Mesenchymal stem cell (in vitro differentiated cells and primary cell): ENCODE results near the gene MAP3K4.
"Not testable (repeated sequence)": the region's sequence is repeated elsewhere in the genome, so short reads cannot be mapped to it uniquely, and the experiment has no call there.

Experiments
- DNase-seq: peaks from one replicate; pipeline ENCODE4 v3.0.0-alpha.2; 2013
- H2AFZ ChIP-seq: one replicate; pipeline ENCODE4 v1.6.1; 2013; ENCODE audit warnings: low read depth, mild to moderate bottlenecking, control low read depth, inconsistent platforms, low read length, moderate library complexity
- H2AK5ac ChIP-seq: 2 replicates; pipeline ENCODE4 v1.6.1; 2013; ENCODE audit warnings: low read length, moderate library complexity, mild to moderate bottlenecking, inconsistent platforms; ENCODE audit not compliant: severe bottlenecking
- H2BK120ac ChIP-seq: one replicate; pipeline ENCODE4 v1.6.1; 2013; ENCODE audit warnings: low read depth, mild to moderate bottlenecking, inconsistent platforms, low read length, moderate library complexity
- H2BK12ac ChIP-seq, 2 experiments: one replicate each; pipeline ENCODE4 v1.6.1; 2013; ENCODE audit warnings: inconsistent platforms in 2 of 2, low read length in 2 of 2, mild to moderate bottlenecking in 2 of 2, moderate library complexity in 2 of 2, control low read depth in 1 of 2
- H2BK15ac ChIP-seq: one replicate; pipeline ENCODE4 v1.6.1; 2013; ENCODE audit warnings: mild to moderate bottlenecking, low read depth, inconsistent platforms; ENCODE audit not compliant: poor library complexity, severe bottlenecking
- H2BK5ac ChIP-seq: 2 replicates; pipeline ENCODE4 v1.6.1; 2013; ENCODE audit warnings: low read depth, mild to moderate bottlenecking, low read length, control low read depth, inconsistent platforms; ENCODE audit not compliant: poor library complexity, severe bottlenecking
- H3K14ac ChIP-seq, 2 experiments: one replicate each; pipeline ENCODE4 v1.6.1; 2013; ENCODE audit warnings: inconsistent platforms in 2 of 2, low read length in 2 of 2, control low read depth in 1 of 2, mild to moderate bottlenecking in 1 of 2, moderate library complexity in 1 of 2
- H3K18ac ChIP-seq, 2 experiments: one replicate each; pipeline ENCODE4 v1.6.1; 2013; ENCODE audit warnings: inconsistent platforms in 2 of 2, low read length in 2 of 2, control low read depth in 1 of 2, low read depth in 1 of 2, mild to moderate bottlenecking in 1 of 2
- H3K23ac ChIP-seq, 2 experiments: one replicate each; pipeline ENCODE4 v1.6.1; 2013; ENCODE audit warnings: inconsistent platforms in 2 of 2, low read length in 2 of 2, mild to moderate bottlenecking in 2 of 2, moderate library complexity in 2 of 2, control low read depth in 1 of 2
- H3K27ac ChIP-seq: 2 replicates; pipeline ENCODE4 v1.5.1; 2013; ENCODE audit warnings: mild to moderate bottlenecking, moderate library complexity, low read length, control low read depth, inconsistent platforms; ENCODE audit not compliant: poor library complexity, severe bottlenecking
- H3K27me3 ChIP-seq, 2 experiments: 2 replicates each; pipeline versions ENCODE4 v1.6.1 to v1.7.0; 2013; ENCODE audit warnings: low read length in 2 of 2, mild to moderate bottlenecking in 2 of 2, moderate library complexity in 2 of 2, control low read depth in 1 of 2, inconsistent platforms in 1 of 2; ENCODE audit not compliant: control insufficient read depth in 1 of 2, insufficient read depth in 1 of 2
- H3K36me3 ChIP-seq, 2 experiments: 2 replicates each; pipeline versions ENCODE4 v1.6.1 to v1.7.0; 2013; ENCODE audit warnings: low read length in 2 of 2, control low read depth in 1 of 2, inconsistent platforms in 1 of 2, low read depth in 1 of 2, mild to moderate bottlenecking in 1 of 2; ENCODE audit not compliant: insufficient read depth in 2 of 2, control insufficient read depth in 1 of 2
- H3K4ac ChIP-seq, 2 experiments: one replicate each; pipeline ENCODE4 v1.6.1; 2013; ENCODE audit warnings: inconsistent platforms in 2 of 2, low read length in 2 of 2, mild to moderate bottlenecking in 2 of 2, moderate library complexity in 2 of 2, control low read depth in 1 of 2, low read depth in 1 of 2
- H3K4me1 ChIP-seq: 2 replicates; pipeline ENCODE4 v1.6.1; 2013; ENCODE audit warnings: low read depth, low read length, control low read depth; ENCODE audit not compliant: control insufficient read depth, insufficient read depth
- H3K4me2 ChIP-seq: 2 replicates; pipeline ENCODE4 v1.6.1; 2013; ENCODE audit warnings: low read length, mild to moderate bottlenecking, inconsistent platforms; ENCODE audit not compliant: poor library complexity, severe bottlenecking
- H3K4me3 ChIP-seq, 2 experiments: 2 replicates each; pipeline versions ENCODE4 v1.5.1 to v1.7.0; 2013; ENCODE audit warnings: low read length in 2 of 2, mild to moderate bottlenecking in 2 of 2, control low read depth in 1 of 2, low read depth in 1 of 2; ENCODE audit not compliant: insufficient read depth in 1 of 2
- H3K79me1 ChIP-seq: replicated peaks from 2 replicates; pipeline ENCODE4 v1.6.1; 2013; ENCODE audit warnings: mild to moderate bottlenecking, control low read depth, low read length, inconsistent platforms; ENCODE audit not compliant: poor library complexity, severe bottlenecking
- H3K9ac ChIP-seq: 2 replicates; pipeline ENCODE4 v1.7.0; 2013; ENCODE audit warnings: mild to moderate bottlenecking, low read length, moderate library complexity
- H3K9me3 ChIP-seq: 2 replicates; pipeline ENCODE4 v1.7.0; 2013; ENCODE audit warnings: mild to moderate bottlenecking, low read length; ENCODE audit not compliant: control insufficient read depth
- H4K8ac ChIP-seq: one replicate; pipeline ENCODE4 v1.6.1; 2013; ENCODE audit warnings: inconsistent platforms, mild to moderate bottlenecking, low read length, moderate library complexity
- H4K91ac ChIP-seq: one replicate; pipeline ENCODE4 v1.6.1; 2013; ENCODE audit warnings: mild to moderate bottlenecking, low read length, inconsistent platforms
- WGBS: methylation state at CpG from one replicate; pipeline ENCODE4 v1.1.7; 2013; ENCODE audit warnings: mixed read lengths; 5-methylcytosine and 5-hydroxymethylcytosine counted together

MAP3K4 gene

DNA sequence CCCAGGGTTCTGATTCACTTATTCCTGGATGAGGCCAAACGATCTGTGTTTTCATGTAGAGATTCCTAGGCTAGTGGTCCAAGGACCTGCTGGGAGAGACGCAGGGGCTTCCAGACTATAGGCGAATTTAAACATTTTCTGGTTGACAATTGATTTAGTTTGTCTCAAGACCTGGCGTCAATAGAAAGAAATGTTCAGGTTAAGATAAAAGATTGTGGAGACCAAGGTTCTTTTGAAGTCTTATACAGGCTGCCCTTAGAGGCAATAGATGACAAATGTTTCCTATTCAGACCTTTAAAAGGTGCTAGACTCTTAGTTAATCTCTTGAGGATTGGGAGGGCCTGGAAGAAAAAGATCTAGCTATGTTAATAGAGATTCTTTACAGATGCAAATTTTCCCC, 15.6 kb upstream of the MAP3K4 start:
- not testable (repeated sequence) for H2BK120ac ChIP-seq, H3K27ac ChIP-seq, H3K4ac ChIP-seq, H2BK12ac ChIP-seq, H3K23ac ChIP-seq, H3K36me3 ChIP-seq, H2AFZ ChIP-seq, H4K91ac ChIP-seq, H3K79me1 ChIP-seq, H3K9me3 ChIP-seq, DNase-seq, H3K14ac ChIP-seq, H3K27me3 ChIP-seq, H4K8ac ChIP-seq, H3K18ac ChIP-seq, H3K4me1 ChIP-seq, H2BK15ac ChIP-seq, H3K9ac ChIP-seq, H3K4me3 ChIP-seq, H2BK5ac ChIP-seq, H2AK5ac ChIP-seq, H3K4me2 ChIP-seq
- 77% methylated on average over 4 of the region's 4 CpGs for WGBS

DNA sequence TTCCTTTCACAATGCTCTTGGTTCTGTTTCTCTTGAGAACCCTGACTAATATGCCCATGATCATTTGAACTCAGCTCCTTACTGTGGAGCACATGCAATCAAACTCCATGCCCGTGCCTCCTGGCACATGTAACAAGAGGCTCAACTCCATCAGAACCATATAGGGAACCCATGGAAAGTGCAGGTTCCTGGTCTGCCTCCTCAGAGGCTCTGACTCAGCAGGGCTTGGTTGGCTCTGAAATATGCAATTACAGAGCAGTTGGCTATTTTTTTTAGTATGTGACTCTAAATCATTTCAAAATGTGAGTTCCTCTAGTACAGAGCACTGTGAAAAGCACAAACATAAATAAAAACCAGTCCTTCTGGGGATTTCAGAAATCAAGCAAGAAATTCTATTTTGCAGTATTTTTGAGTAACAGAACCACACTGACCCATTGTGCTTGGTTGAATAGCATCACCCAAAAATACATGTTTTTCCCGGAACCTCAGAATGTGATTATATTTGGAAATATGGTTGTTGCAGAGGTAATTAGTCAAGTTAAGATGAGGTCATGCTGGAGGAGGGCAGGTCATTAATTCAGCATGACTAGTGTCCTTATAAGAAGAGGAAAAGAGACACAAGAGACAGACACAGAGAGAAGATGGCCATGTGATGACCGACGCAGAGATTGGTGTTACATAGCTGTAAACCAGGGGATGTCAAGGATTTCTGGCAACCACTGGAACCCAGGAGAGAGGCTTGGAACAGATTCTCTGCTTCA, 13.2 kb upstream of the MAP3K4 start:
- peak overlapping the region in 1 of 2 experiments; percentile 61 for H3K18ac ChIP-seq
- H3K9me3 ChIP-seq: peaks cover 6% of the 10 kb centered on the region
- no peak overlapping the region for H4K8ac ChIP-seq
- H2BK5ac ChIP-seq: no peak overlapping the region
- no peak overlapping the region for H3K14ac ChIP-seq
- no peak overlapping the region for H3K4ac ChIP-seq
- no peak overlapping the region for H3K4me2 ChIP-seq
- no peaks in the 10 kb centered on the region for H3K27me3 ChIP-seq
- H2BK15ac ChIP-seq: no peak overlapping the region
- H3K9ac ChIP-seq: peak overlapping the region; percentile 71
- H3K36me3 ChIP-seq: no peaks in the 10 kb centered on the region
- no peak overlapping the region for H3K23ac ChIP-seq
- peak; percentile 62 for DNase-seq
- no peak overlapping the region for H3K27ac ChIP-seq
- 68% methylated on average over 4 of the region's 4 CpGs for WGBS
- peak overlapping the region in 1 of 2 experiments; percentile 22 for H3K4me3 ChIP-seq
- no peak overlapping the region for H2BK120ac ChIP-seq
- H2AFZ ChIP-seq: no peak overlapping the region
- peaks cover 4% of the 10 kb centered on the region for H3K4me1 ChIP-seq
- no peak overlapping the region for H2AK5ac ChIP-seq
- H3K79me1 ChIP-seq: no peaks in the 10 kb centered on the region
- no peak overlapping the region for H2BK12ac ChIP-seq
- H4K91ac ChIP-seq: no peak overlapping the region

DNA sequence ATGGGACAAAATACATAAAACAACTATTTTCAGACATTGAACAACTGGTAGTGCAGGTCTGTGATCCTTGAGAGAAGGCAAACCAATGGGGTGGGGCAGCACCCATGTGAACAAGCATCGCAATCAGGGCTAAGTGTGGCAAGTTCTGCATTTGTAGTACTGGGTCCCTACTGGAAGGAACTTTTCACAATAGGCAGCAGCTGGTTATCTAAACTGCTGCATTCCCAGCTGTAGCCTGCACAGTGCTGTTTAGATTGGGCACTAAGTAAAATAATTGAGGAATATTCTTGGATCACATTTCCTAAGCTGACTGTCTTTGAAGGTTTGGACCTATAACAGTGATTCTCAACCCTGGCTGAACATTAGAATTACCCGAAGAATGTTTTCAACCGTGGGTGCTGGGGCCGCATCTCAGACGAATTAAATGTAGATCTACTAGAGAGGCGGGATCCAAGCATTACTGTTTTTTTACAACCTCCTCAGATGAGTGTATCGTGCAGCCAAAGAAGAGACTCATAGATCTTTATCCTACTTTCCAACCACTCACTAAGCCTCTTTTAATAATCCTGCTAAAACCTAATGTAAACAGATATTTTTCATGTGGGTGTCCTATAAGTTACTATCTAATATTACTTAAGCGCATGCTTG, 12.4 kb upstream of the MAP3K4 start:
- Histone ChIP-seq H2BK5ac (no peak overlapping the region), H4K8ac (no peak overlapping the region), H3K4me2 (no peak overlapping the region), H2AFZ (peak overlapping the region; percentile 14), H3K14ac (no peak overlapping the region), H3K36me3 (no peaks in the 10 kb centered on the region), H3K27ac (no peak overlapping the region), H3K23ac (no peak overlapping the region), H3K27me3 (no peaks in the 10 kb centered on the region), H3K4me3 (peak overlapping the region in 1 of 2 experiments; percentile 22), H2BK120ac (no peak overlapping the region), H3K9me3 (peaks cover 10% of the 10 kb centered on the region), H3K4ac (no peak overlapping the region), H3K79me1 (no peaks in the 10 kb centered on the region), H4K91ac (no peak overlapping the region), H3K4me1 (peaks cover 1% of the 10 kb centered on the region), H3K18ac (no peak overlapping the region), H2BK15ac (no peak overlapping the region), H3K9ac (peak overlapping the region; percentile 71), H2BK12ac (peak overlapping the region in 1 of 2 experiments; percentile 52), H2AK5ac (no peak overlapping the region)
- peak; percentile 64 for DNase-seq
- 92% methylated on average over 7 of the region's 8 CpGs for WGBS

DNA sequence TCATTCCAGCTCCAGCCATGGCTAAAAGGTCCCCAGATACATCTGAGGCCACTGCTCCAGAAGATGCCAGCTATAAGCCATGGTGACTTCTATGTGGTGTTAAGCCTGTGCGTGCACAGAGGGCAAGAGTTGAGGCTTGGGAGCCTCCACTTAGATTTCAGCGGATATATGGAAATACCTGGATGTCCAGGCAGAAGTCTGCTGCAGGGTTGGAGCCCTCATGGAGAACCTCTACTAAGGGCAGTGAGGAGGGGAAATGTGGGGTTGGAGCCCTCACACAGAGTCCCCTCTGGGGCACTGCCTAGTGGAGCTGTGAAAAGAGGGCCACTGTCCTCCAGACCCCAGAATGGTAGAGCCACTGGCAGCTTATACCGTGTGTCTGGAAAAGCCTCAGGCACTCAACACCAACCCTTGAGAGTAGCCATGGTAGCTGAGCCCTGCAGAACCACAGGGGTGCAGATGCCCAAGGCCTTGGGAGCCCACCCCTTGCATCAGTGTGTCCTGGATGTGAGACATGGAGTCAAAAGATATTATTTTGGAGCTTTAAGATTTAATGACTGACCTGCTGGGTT, 8.1 kb upstream of the MAP3K4 start:
- not testable (repeated sequence) for H2BK15ac ChIP-seq, H4K91ac ChIP-seq, H3K4me1 ChIP-seq, H3K18ac ChIP-seq, H3K23ac ChIP-seq, H2BK5ac ChIP-seq, H3K27me3 ChIP-seq, H2BK120ac ChIP-seq, H2BK12ac ChIP-seq, DNase-seq, H3K27ac ChIP-seq, H2AK5ac ChIP-seq, H3K79me1 ChIP-seq, H4K8ac ChIP-seq, H3K4me2 ChIP-seq, H3K14ac ChIP-seq, H3K9ac ChIP-seq, H2AFZ ChIP-seq, H3K4me3 ChIP-seq, H3K4ac ChIP-seq, H3K36me3 ChIP-seq
- H3K9me3 ChIP-seq: peaks cover 10% of the 10 kb centered on the region
- 90% methylated on average over 3 of the region's 3 CpGs for WGBS
